ENCODE measurements around the gene TMEM187. TPM values are rescaled to one million over a fixed set of nuclear protein-coding genes. Genes with fewer than 3 reads are reported as not detected.

The TMEM187 gene
- total and polyA plus RNA-seq, 7 donors = 3.5 to 9.3 (median 3.8) TPM

DNA sequence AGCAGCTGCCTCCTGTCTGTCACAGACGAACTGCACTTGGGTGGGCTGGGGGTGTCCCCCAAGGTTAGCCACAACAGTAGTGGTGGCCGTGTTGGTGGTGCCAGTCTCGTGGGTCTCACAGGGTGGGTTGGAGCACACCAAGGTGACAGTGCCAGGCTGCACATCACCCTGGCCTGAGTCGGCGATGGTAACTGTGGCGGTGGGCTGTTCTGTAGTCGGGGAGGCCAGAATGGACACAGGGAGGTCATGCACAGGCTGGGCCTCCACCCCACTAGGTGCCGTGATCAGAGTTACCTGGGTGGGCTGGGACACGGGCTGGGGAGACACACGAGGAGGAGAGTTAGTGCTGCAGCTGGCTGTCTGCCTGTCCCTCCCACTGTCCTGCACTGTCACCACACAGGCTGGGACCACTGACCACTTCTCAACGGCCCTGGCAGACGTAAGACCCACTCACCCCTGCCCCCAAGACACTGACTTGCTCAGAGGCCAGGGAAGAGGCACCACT lies 17.3 kb upstream of the TMEM187 start:
- 78 to 83% methylated on average over 12 of the region's 12 CpGs for WGBS, 2 donors
- H3K4me3 ChIP-seq = no peak overlapping the region
- peak overlapping the region in 3 of 4 donors; percentile 84 to 87 (median 87) for H3K27ac ChIP-seq
- intact Hi-C loops (cut with DNase I) = no loop called here
- no peak for DNase-seq
- TF ChIP-seq, protein P1, sequence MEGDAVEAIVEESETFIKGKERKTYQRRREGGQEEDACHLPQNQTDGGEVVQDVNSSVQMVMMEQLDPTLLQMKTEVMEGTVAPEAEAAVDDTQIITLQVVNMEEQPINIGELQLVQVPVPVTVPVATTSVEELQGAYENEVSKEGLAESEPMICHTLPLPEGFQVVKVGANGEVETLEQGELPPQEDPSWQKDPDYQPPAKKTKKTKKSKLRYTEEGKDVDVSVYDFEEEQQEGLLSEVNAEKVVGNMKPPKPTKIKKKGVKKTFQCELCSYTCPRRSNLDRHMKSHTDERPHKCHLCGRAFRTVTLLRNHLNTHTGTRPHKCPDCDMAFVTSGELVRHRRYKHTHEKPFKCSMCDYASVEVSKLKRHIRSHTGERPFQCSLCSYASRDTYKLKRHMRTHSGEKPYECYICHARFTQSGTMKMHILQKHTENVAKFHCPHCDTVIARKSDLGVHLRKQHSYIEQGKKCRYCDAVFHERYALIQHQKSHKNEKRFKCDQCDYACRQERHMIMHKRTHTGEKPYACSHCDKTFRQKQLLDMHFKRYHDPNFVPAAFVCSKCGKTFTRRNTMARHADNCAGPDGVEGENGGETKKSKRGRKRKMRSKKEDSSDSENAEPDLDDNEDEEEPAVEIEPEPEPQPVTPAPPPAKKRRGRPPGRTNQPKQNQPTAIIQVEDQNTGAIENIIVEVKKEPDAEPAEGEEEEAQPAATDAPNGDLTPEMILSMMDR (IDR thresholded peaks at IDR 0.05) = no peak
- TF ChIP-seq EP300 (IDR thresholded peaks at IDR 0.05) (no peak), POLR2AphosphoS5 (IDR thresholded peaks at IDR 0.05) (no peak), POLR2A (IDR thresholded peaks at IDR 0.05) (no peak)
- H3K36me3 ChIP-seq = peaks cover 12 to 61% (median 35%) of the 10 kb centered on the region in 4 donors
- no peaks in the 10 kb centered on the region for H3K27me3 ChIP-seq
- H3K4me1 ChIP-seq = peaks cover 0 to 54% (median 31%) of the 10 kb centered on the region in 4 donors
- no peaks in the 10 kb centered on the region for H3K9me3 ChIP-seq

DNA sequence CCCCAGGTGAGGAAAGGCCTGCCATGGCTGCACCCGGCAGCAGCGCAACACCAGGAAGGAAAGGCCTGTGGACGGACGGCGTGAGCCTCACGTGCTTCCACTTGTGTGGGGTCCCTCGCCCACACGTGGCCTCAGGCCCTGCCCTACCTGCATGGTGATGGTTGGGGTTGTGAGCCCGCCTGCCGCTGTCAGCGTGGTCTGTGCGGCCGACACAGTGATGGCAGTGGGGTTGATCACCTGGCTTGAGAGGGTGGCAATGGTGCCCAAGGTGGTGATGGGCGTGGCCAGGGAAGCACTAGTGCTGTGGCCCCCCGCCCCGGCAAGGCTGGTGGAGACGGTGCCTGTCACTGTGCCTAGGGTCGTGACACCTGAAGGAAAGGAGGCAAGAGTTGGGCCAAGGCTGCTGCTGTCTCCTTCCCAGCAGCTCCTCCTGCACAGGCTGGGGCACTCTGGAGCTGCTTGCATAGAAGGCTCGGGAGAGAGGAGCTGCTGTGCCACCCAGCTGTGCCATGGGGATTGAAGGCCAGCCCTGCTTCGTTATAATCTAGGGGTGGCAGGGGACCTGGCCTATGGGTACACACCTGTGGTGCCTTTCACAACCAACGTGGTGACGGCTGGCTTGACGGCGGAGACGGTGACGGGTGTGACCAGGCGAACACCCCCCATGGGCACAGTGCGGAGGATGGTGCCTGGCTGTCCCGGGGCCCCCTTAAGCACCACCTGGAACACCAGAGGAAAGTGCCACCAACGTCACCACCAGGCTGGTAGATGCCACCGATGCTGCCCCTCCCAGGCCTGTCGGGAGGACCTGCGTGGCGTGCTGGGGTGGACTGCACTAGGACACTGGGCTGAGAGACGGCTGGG lies 16.3 kb upstream of the TMEM187 start:
- Histone ChIP-seq H3K4me1 (peaks cover 0 to 44% (median 26%) of the 10 kb centered on the region in 4 donors), H3K27ac (peak overlapping the region in 3 of 4 donors; percentile 69 to 87 (median 84)), H3K27me3 (no peaks in the 10 kb centered on the region), H3K36me3 (peaks cover 12 to 60% (median 32%) of the 10 kb centered on the region in 4 donors), H3K9me3 (no peaks in the 10 kb centered on the region), H3K4me3 (no peak overlapping the region)
- WGBS, 2 donors = 88 to 92% methylated on average over 35 of the region's 35 CpGs
- TF ChIP-seq EP300 (IDR thresholded peaks at IDR 0.05) (no peak), POLR2A (IDR thresholded peaks at IDR 0.05) (no peak), POLR2AphosphoS5 (IDR thresholded peaks at IDR 0.05) (no peak)
- TF ChIP-seq, protein P1 (IDR thresholded peaks at IDR 0.05) = no peak
- intact Hi-C loops (cut with DNase I) = no loop called here
- no peak for DNase-seq

DNA sequence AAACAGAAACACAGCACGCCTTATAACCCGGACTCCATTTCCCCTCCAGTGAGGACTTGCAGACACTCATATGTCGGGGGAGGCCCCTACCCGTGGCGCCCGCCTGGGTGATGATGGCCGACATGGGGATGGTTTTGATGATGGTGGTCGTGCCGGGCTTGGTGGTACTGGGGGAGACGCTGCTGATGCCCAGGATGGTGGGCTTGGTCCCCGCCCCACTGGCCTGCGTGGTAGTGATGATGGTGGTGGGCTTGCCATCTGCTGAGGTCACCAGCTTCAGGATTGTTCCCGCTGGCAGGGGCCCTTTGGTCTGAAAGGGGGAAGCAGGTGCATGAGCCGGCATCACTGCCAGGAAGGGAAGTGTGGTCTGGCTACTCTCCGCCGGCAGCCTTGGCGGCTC lies 15.3 kb upstream of the TMEM187 start:
- no peak for TF ChIP-seq POLR2A (IDR thresholded peaks at IDR 0.05)
- TF ChIP-seq POLR2AphosphoS5 (IDR thresholded peaks at IDR 0.05) = no peak
- TF ChIP-seq, protein P1 (IDR thresholded peaks at IDR 0.05) = no peak
- no peak for TF ChIP-seq EP300 (IDR thresholded peaks at IDR 0.05)
- H3K9me3 ChIP-seq = no peaks in the 10 kb centered on the region
- peak overlapping the region in 3 of 4 donors; percentile 69 to 87 (median 84) for H3K27ac ChIP-seq
- intact Hi-C loops (cut with DNase I) = no loop called here
- H3K4me1 ChIP-seq = peaks cover 0 to 34% (median 17%) of the 10 kb centered on the region in 4 donors
- peaks cover 11 to 60% (median 33%) of the 10 kb centered on the region in 4 donors for H3K36me3 ChIP-seq
- no peak for DNase-seq
- H3K27me3 ChIP-seq = no peaks in the 10 kb centered on the region
- no peak overlapping the region for H3K4me3 ChIP-seq
- 88 to 91% methylated on average over 17 of the region's 17 CpGs for WGBS, 2 donors

DNA sequence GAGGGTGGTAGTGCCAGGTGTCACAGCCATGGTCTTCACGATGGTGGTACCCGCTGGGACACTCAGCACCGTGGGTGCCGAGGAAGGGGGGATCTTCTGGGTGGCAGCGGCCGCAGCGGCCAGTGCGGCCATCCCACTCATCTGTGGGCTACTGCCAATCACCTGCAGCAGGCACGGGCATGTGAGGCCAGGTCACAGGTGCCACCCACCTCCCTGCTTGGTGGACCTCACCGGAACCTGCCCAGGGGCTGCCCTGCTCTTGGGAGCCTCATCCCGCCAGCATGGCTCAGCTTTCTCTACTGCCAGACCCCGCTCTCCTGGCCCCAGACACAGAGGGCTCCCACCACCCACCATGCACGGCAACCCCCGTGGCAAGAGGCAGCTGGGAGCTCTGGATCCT lies 13.9 kb upstream of the TMEM187 start:
- H3K9me3 ChIP-seq = no peaks in the 10 kb centered on the region
- peak; percentile 62 for DNase-seq
- no peak overlapping the region for H3K4me3 ChIP-seq
- no peak for TF ChIP-seq EP300 (IDR thresholded peaks at IDR 0.05)
- TF ChIP-seq, protein P1 (IDR thresholded peaks at IDR 0.05) = no peak
- no peak for TF ChIP-seq POLR2AphosphoS5 (IDR thresholded peaks at IDR 0.05)
- TF ChIP-seq POLR2A (IDR thresholded peaks at IDR 0.05) = no peak
- peaks cover 11 to 68% (median 35%) of the 10 kb centered on the region in 4 donors for H3K36me3 ChIP-seq
- H3K4me1 ChIP-seq = peaks cover 0 to 21% (median 8%) of the 10 kb centered on the region in 4 donors
- WGBS, 2 donors = 90 to 97% methylated on average over 14 of the region's 14 CpGs
- no peaks in the 10 kb centered on the region for H3K27me3 ChIP-seq
- H3K27ac ChIP-seq = peak overlapping the region in 3 of 4 donors; percentile 69 to 87 (median 84)
- intact Hi-C loops (cut with DNase I) = no loop called here

Data from sigmoid colon (tissue), 7 donors.